OCI-LY7 (cell line): ENCODE data around the gene AFG1L.

Experiments used
- CTCF ChIP-seq: fragments of 200-600 bp; sonication (generic); conservative IDR thresholded peaks from 2 replicates; pipeline ENCODE4 v1.5.1; 2014; ENCODE audit warnings: mild to moderate bottlenecking, antibody characterized with exemption, low read length, moderate library complexity, mixed read lengths
- EZH2phosphoT487 ChIP-seq: fragments of 200-600 bp; sonication (generic); IDR thresholded peaks from 2 replicates; pipeline ENCODE4 v1.6.1; 2018; ENCODE audit warnings: low read depth, borderline replicate concordance, mild to moderate bottlenecking, mixed run types, antibody characterized with exemption, low read length, moderate library complexity, mixed read lengths

- TF ChIP-seq CTCF (no peak), EZH2phosphoT487 (no peak)
Measured at GRCh38 chr6:108403236-108403635, 108.4 kb downstream of the AFG1L start.
